Neural cell (in vitro differentiated cells): ENCODE measurements around the gene FAM43B. TPM values are rescaled to one million over a fixed set of nuclear protein-coding genes. Genes with fewer than 3 reads are reported as not detected.

ENCODE experiments used
- H2AFZ ChIP-seq: fragments of 200-600, 300-800 bp; sonication (generic), shearing (Covaris generic); 2 replicates; pipeline ENCODE4 v1.6.0; 2014; ENCODE audit warnings: low read depth, mild to moderate bottlenecking, antibody characterized with exemption, low read length, moderate library complexity
- H3F3A ChIP-seq: fragments of 200-600 bp; shearing (Covaris generic); 2 replicates; pipeline ENCODE4 v1.6.1; 2016; ENCODE audit warnings: mild to moderate bottlenecking, moderate library complexity, mixed read lengths, antibody characterized with exemption, low read length; ENCODE audit not compliant: insufficient read depth, poor library complexity, severe bottlenecking
- H3K27ac ChIP-seq: fragments of 200-600, 300-800 bp; sonication (generic), shearing (Covaris generic); 2 replicates; pipeline ENCODE4 v1.5.1; 2014; ENCODE audit warnings: mild to moderate bottlenecking, low read length, moderate library complexity
- H3K27me3 ChIP-seq: fragments of 300-800, 200-600 bp; sonication (generic), shearing (Covaris generic); 2 replicates; pipeline ENCODE4 v1.6.0; 2014; ENCODE audit warnings: mild to moderate bottlenecking, low read depth, low read length, moderate library complexity; ENCODE audit not compliant: insufficient read depth
- H3K36me3 ChIP-seq: fragments of 300-800, 200-600 bp; sonication (generic), shearing (Covaris generic); 2 replicates; pipeline ENCODE4 v1.5.1; 2014; ENCODE audit warnings: mild to moderate bottlenecking, antibody characterized with exemption, low read length, moderate library complexity; ENCODE audit not compliant: insufficient read depth
- H3K4me2 ChIP-seq: fragments of 300-800, 200-600 bp; sonication (generic), shearing (Covaris generic); 2 replicates; pipeline ENCODE4 v1.6.0; 2014; ENCODE audit warnings: mild to moderate bottlenecking, low read length
- H3K4me3 ChIP-seq: fragments of 300-800, 200-600 bp; sonication (generic), shearing (Covaris generic); 2 replicates; pipeline ENCODE4 v1.5.1; 2014; ENCODE audit warnings: mild to moderate bottlenecking, low read length, moderate library complexity
- H3K79me2 ChIP-seq: fragments of 200-600 bp; shearing (Covaris generic); replicated peaks from 2 replicates; pipeline ENCODE4 v1.6.0; 2014; ENCODE audit warnings: mild to moderate bottlenecking, low read length, moderate library complexity; ENCODE audit not compliant: insufficient read depth
- H3K9ac ChIP-seq: fragments of 300-800, 200-600 bp; sonication (generic), shearing (Covaris generic); 2 replicates; pipeline ENCODE4 v1.6.1; 2016; ENCODE audit warnings: mild to moderate bottlenecking, low read length, mixed read lengths
- H3K9me2 ChIP-seq: fragments of 200-600 bp; shearing (Covaris generic); 2 replicates; pipeline ENCODE4 v1.6.1; 2016; ENCODE audit warnings: mild to moderate bottlenecking, low read length, mixed read lengths; ENCODE audit not compliant: insufficient read depth
- H3K9me3 ChIP-seq: fragments of 200-600, 300-800 bp; sonication (generic), shearing (Covaris generic); 2 replicates; pipeline ENCODE4 v1.6.1; 2016; ENCODE audit warnings: mild to moderate bottlenecking, mixed run types, low read length, moderate library complexity, mixed read lengths
- H4K20me1 ChIP-seq: fragments of 200-600 bp; shearing (Covaris generic); 2 replicates; pipeline ENCODE4 v1.6.1; 2016; ENCODE audit warnings: mild to moderate bottlenecking, mixed run types; ENCODE audit not compliant: insufficient read depth
- CTCF ChIP-seq: fragments of 450-650 bp; IDR thresholded peaks from 2 replicates; pipeline ENCODE4 v1.5.1; 2014; ENCODE audit warnings: antibody characterized with exemption, mild to moderate bottlenecking, moderate library complexity; ENCODE audit not compliant: poor library complexity, severe bottlenecking
- EP300 ChIP-seq: fragments of 450-650 bp; conservative IDR thresholded peaks from 2 replicates; pipeline ENCODE4 v1.6.1; 2014; ENCODE audit warnings: antibody characterized with exemption, mild to moderate bottlenecking, moderate library complexity; ENCODE audit not compliant: poor library complexity, severe bottlenecking
- EZH2 ChIP-seq: fragments of 200-600, 300-800 bp; shearing (Covaris generic), sonication (generic); IDR thresholded peaks from 2 replicates; pipeline ENCODE4 v1.6.1; 2014; ENCODE audit warnings: antibody characterized with exemption, low read length, borderline replicate concordance, mild to moderate bottlenecking; ENCODE audit not compliant: insufficient read depth, poor library complexity, severe bottlenecking
- MXI1 ChIP-seq: fragments of 450-650 bp; conservative IDR thresholded peaks from 2 replicates; pipeline ENCODE4 v1.6.1; 2014; ENCODE audit warnings: antibody characterized with exemption, mild to moderate bottlenecking; ENCODE audit not compliant: poor library complexity, severe bottlenecking
- RAD21 ChIP-seq: fragments of 450-650 bp; conservative IDR thresholded peaks from 2 replicates; pipeline ENCODE4 v1.6.1; 2014; ENCODE audit warnings: antibody characterized with exemption, mild to moderate bottlenecking, moderate library complexity
- REST ChIP-seq: IDR thresholded peaks from 2 replicates; pipeline ENCODE4 v1.6.1; 2012; ENCODE audit warnings: borderline replicate concordance
- SMC3 ChIP-seq: fragments of 450-650 bp; conservative IDR thresholded peaks from 2 replicates; pipeline ENCODE4 v1.6.1; 2014; ENCODE audit warnings: antibody characterized with exemption, mild to moderate bottlenecking, moderate library complexity; ENCODE audit not compliant: poor library complexity
- TAF1 ChIP-seq: IDR thresholded peaks from 2 replicates; pipeline ENCODE4 v1.6.1; 2012; ENCODE audit warnings: low read depth
- polyA plus RNA-seq: library from polyadenylated mRNA; depleted of rRNA; stranded (reverse); fragments of >200 nt; gene quantifications from 2 replicates; pipeline ENCODE4 v1.2.3, GENCODE V29; 2014

FAM43B gene
- polyA plus RNA-seq, 1 donor from 2014 or later = 1.3 TPM

- H3K9ac ChIP-seq = no peak overlapping the region
- no peaks in the 10 kb centered on the region for H3K79me2 ChIP-seq
- no peak overlapping the region for H3K27ac ChIP-seq
- H3K36me3 ChIP-seq = no peaks in the 10 kb centered on the region
- no peak overlapping the region for H2AFZ ChIP-seq
- TF ChIP-seq TAF1 (no peak), REST (no peak), MXI1 (no peak), RAD21 (no peak), CTCF (no peak)
- H4K20me1 ChIP-seq = no peaks in the 10 kb centered on the region
- no peaks in the 10 kb centered on the region for H3F3A ChIP-seq
- H3K9me3 ChIP-seq = no peaks in the 10 kb centered on the region
- H3K9me2 ChIP-seq = no peaks in the 10 kb centered on the region
- H3K27me3 ChIP-seq = peaks cover 5% of the 10 kb centered on the region
- H3K4me3 ChIP-seq = no peak overlapping the region
- no peak overlapping the region for H3K4me2 ChIP-seq
These were observed 5.7 kb upstream of the FAM43B start for GRCh38 chr1:20546637-20547036.

- Histone ChIP-seq H3K27ac (no peak overlapping the region), H3K27me3 (peaks cover 37% of the 10 kb centered on the region), H3K4me2 (no peak overlapping the region), H3K79me2 (no peaks in the 10 kb centered on the region), H3K4me3 (peak overlapping the region; percentile 71), H3K9me3 (no peaks in the 10 kb centered on the region), H3K36me3 (no peaks in the 10 kb centered on the region), H4K20me1 (no peaks in the 10 kb centered on the region), H2AFZ (no peak overlapping the region), H3K9me2 (no peaks in the 10 kb centered on the region), H3F3A (no peaks in the 10 kb centered on the region), H3K9ac (no peak overlapping the region)
- no peak for TF ChIP-seq SMC3
- TF ChIP-seq EZH2 = no peak
- no peak for TF ChIP-seq RAD21
- TF ChIP-seq TAF1 = no peak
- TF ChIP-seq MXI1 = no peak
- no peak for TF ChIP-seq CTCF
- TF ChIP-seq EP300 = no peak
These were observed 1.2 kb upstream of the FAM43B start for GRCh38 chr1:20551161-20551560.
